H9 (cell line): ENCODE data around the gene FUS. TPM values are rescaled to one million over a fixed set of nuclear protein-coding genes. Genes with fewer than 3 reads are reported as not detected.

Experiments used
- DNase-seq: peaks from one replicate; pipeline ENCODE4 v3.0.0-alpha.2; 2017
- H2AFZ ChIP-seq: one replicate; pipeline ENCODE4 v1.6.1; 2013; ENCODE audit warnings: mild to moderate bottlenecking, low read length, control low read depth, moderate library complexity
- H2AK5ac ChIP-seq: 2 replicates; pipeline ENCODE4 v1.6.1; 2013; ENCODE audit warnings: low read length, control low read depth, mixed read lengths; ENCODE audit not compliant: insufficient read length
- H2BK120ac ChIP-seq: one replicate; pipeline ENCODE4 v1.6.1; 2013; ENCODE audit warnings: low read depth, mild to moderate bottlenecking, low read length, control low read depth, inconsistent platforms; ENCODE audit not compliant: poor library complexity, severe bottlenecking
- H2BK12ac ChIP-seq: 2 replicates; pipeline ENCODE4 v1.6.1; 2013; ENCODE audit warnings: low read length, control low read depth, mixed read lengths, low read depth; ENCODE audit not compliant: insufficient read length
- H2BK15ac ChIP-seq: 2 replicates; pipeline ENCODE4 v1.6.1; 2013; ENCODE audit warnings: low read depth, low read length, control low read depth
- H2BK20ac ChIP-seq: one replicate; pipeline ENCODE4 v1.6.1; 2013; ENCODE audit warnings: low read depth, mild to moderate bottlenecking, low read length, control low read depth, inconsistent platforms; ENCODE audit not compliant: poor library complexity, severe bottlenecking
- H2BK5ac ChIP-seq: 2 replicates; pipeline ENCODE4 v1.6.1; 2013; ENCODE audit warnings: low read length, control low read depth, mixed read lengths; ENCODE audit not compliant: insufficient read length
- H3K14ac ChIP-seq: 2 replicates; pipeline ENCODE4 v1.6.1; 2013; ENCODE audit warnings: low read length, control low read depth; ENCODE audit not compliant: insufficient read depth
- H3K18ac ChIP-seq: 2 replicates; pipeline ENCODE4 v1.6.1; 2013; ENCODE audit warnings: low read depth, mild to moderate bottlenecking, mixed read lengths, low read length, control low read depth; ENCODE audit not compliant: insufficient read length
- H3K23ac ChIP-seq: 2 replicates; pipeline ENCODE4 v1.6.1; 2013; ENCODE audit warnings: low read length, control low read depth, mixed read lengths, low read depth; ENCODE audit not compliant: insufficient read length
- H3K23me2 ChIP-seq: 2 replicates; pipeline ENCODE4 v1.6.1; 2013; ENCODE audit warnings: low read depth, mild to moderate bottlenecking, mixed read lengths, low read length, control low read depth; ENCODE audit not compliant: insufficient read length, poor library complexity, severe bottlenecking
- H3K27ac ChIP-seq: 2 replicates; pipeline ENCODE4 v1.5.1; 2013; ENCODE audit warnings: low read length, control low read depth, mixed read lengths, low read depth; ENCODE audit not compliant: insufficient read length
- H3K27me3 ChIP-seq: 2 replicates; pipeline ENCODE4 v1.6.1; 2013; ENCODE audit warnings: low read length, control low read depth, inconsistent platforms; ENCODE audit not compliant: insufficient read depth
- H3K4ac ChIP-seq: 2 replicates; pipeline ENCODE4 v1.6.1; 2013; ENCODE audit warnings: low read depth, mild to moderate bottlenecking, control low read depth, inconsistent platforms, low read length, moderate library complexity
- H3K4me1 ChIP-seq: 2 replicates; pipeline ENCODE4 v1.6.1; 2013; ENCODE audit warnings: low read length, control low read depth, inconsistent platforms; ENCODE audit not compliant: insufficient read depth
- H3K4me2 ChIP-seq: 2 replicates; pipeline ENCODE4 v1.6.1; 2013; ENCODE audit warnings: low read length, control low read depth, mixed read lengths; ENCODE audit not compliant: insufficient read length, insufficient read depth
- H3K56ac ChIP-seq: 2 replicates; pipeline ENCODE4 v1.6.1; 2013; ENCODE audit warnings: low read depth, mild to moderate bottlenecking, mixed read lengths, low read length, control low read depth; ENCODE audit not compliant: insufficient read length
- H3K79me1 ChIP-seq: 2 replicates; pipeline ENCODE4 v1.6.1; 2013; ENCODE audit warnings: low read depth, mild to moderate bottlenecking, moderate library complexity, low read length, control low read depth, inconsistent platforms; ENCODE audit not compliant: insufficient read depth, poor library complexity, severe bottlenecking
- H3K79me2 ChIP-seq: 2 replicates; pipeline ENCODE4 v1.6.1; 2013; ENCODE audit warnings: low read length, control low read depth, inconsistent platforms; ENCODE audit not compliant: insufficient read depth
- H3K9ac ChIP-seq: 2 replicates; pipeline ENCODE4 v1.6.1; 2013; ENCODE audit warnings: low read length, control low read depth, mixed read lengths; ENCODE audit not compliant: insufficient read length; ENCODE audit errors: extremely low read depth
- H3K9me3 ChIP-seq: one replicate; pipeline ENCODE4 v1.6.1; 2013; ENCODE audit warnings: low read depth, low read length, inconsistent platforms; ENCODE audit not compliant: control insufficient read depth
- H3T11ph ChIP-seq: one replicate; pipeline ENCODE4 v1.6.1; 2013; ENCODE audit warnings: mild to moderate bottlenecking, low read length, control low read depth, inconsistent platforms
- H4K20me1 ChIP-seq: one replicate; pipeline ENCODE4 v1.6.1; 2013; ENCODE audit not compliant: control insufficient read depth, insufficient read length, insufficient read depth
- H4K5ac ChIP-seq: 2 replicates; pipeline ENCODE4 v1.6.1; 2013; ENCODE audit warnings: low read depth, mild to moderate bottlenecking, mixed read lengths, low read length, control low read depth; ENCODE audit not compliant: insufficient read length
- H4K8ac ChIP-seq: replicated peaks from 2 replicates; pipeline ENCODE4 v1.6.1; 2013; ENCODE audit warnings: low read length, control low read depth, mixed read lengths, low read depth; ENCODE audit not compliant: insufficient read length
- H4K91ac ChIP-seq: 2 replicates; pipeline ENCODE4 v1.6.1; 2013; ENCODE audit warnings: low read depth, mild to moderate bottlenecking, moderate library complexity, mixed read lengths, low read length, control low read depth; ENCODE audit not compliant: insufficient read length
- H3K27ac Mint-ChIP-seq, 3 experiments: 2 replicates in 2 of 3; 3 replicates in 1 of 3; pipeline ENCODE4 v1.8.0; 2020 to 2021; ENCODE audit warnings: mixed read lengths in 3 of 3, mild to moderate bottlenecking in 1 of 3, moderate library complexity in 1 of 3
- H3K27me3 Mint-ChIP-seq: 2 replicates; pipeline ENCODE4 v1.8.0; 2021; ENCODE audit warnings: low read depth, mild to moderate bottlenecking, moderate library complexity, mixed read lengths
- H3K36me3 Mint-ChIP-seq, 3 experiments: 2 replicates in 2 of 3; 3 replicates in 1 of 3; pipeline ENCODE4 v1.8.0; 2020 to 2021; ENCODE audit warnings: low read depth in 3 of 3, mixed read lengths in 3 of 3; ENCODE audit not compliant: insufficient read depth in 1 of 3
- H3K4me1 Mint-ChIP-seq, 2 experiments: 2 replicates each; pipeline ENCODE4 v1.8.0; 2020; ENCODE audit warnings: mixed read lengths in 2 of 2
- H3K4me3 Mint-ChIP-seq, 2 experiments: 2 replicates in 1 of 2; 3 replicates in 1 of 2; pipeline ENCODE4 v1.8.0; 2020 to 2021; ENCODE audit warnings: mild to moderate bottlenecking in 2 of 2, mixed read lengths in 2 of 2, moderate library complexity in 1 of 2
- H3K9me3 Mint-ChIP-seq, 2 experiments: 2 replicates in 1 of 2; 3 replicates in 1 of 2; pipeline ENCODE4 v1.8.0; 2020; ENCODE audit warnings: mild to moderate bottlenecking in 2 of 2, mixed read lengths in 2 of 2, moderate library complexity in 1 of 2
- CTCF ChIP-seq: fragments of 200-600 bp; sonication (generic); conservative IDR thresholded peaks from 3 replicates; pipeline ENCODE4 v1.8.0; 2021; ENCODE audit warnings: antibody characterized with exemption, mild to moderate bottlenecking
- WGBS: extraction: QIAGEN DNeasy Blood & Tissue Kit; methylation state at CpG from one replicate; pipeline ENCODE4 v1.1.7; 2013; ENCODE audit warnings: missing lambda C conversion rate, low lambda C conversion rate, mixed read lengths; ENCODE audit not compliant: insufficient read length; ENCODE audit errors: extremely low coverage; 5-methylcytosine and 5-hydroxymethylcytosine counted together
- long read RNA-seq: library from polyadenylated mRNA; unstranded; transcript quantifications from one replicate; pipeline ENCODE4 v2.0.0, GENCODE V29; 2020
- total RNA-seq: library from RNA; stranded (reverse); gene quantifications from 2 replicates; pipeline ENCODE4 v1.2.1, GENCODE V29; 2021

Gene FUS
- total RNA-seq: 953 and 1,034 TPM in 2 replicates
- long read RNA-seq, full-length matches to known transcripts: 2,185 of 2,500 reads
- long read RNA-seq, partial matches to known transcripts: 208 of 2,500 reads
- long read RNA-seq, other reads (novel, unspliced or antisense): 107 of 2,500 reads

- Histone ChIP-seq H2BK5ac (peak within 1 kb of the TSS; percentile 55), H3K23ac (no peak within 1 kb of the TSS), H4K91ac (peak within 1 kb of the TSS; percentile 51), H4K5ac (peak within 1 kb of the TSS; percentile 9), H3K4me2 (peak within 1 kb of the TSS; percentile 87), H4K8ac (no peak within 1 kb of the TSS), H2AK5ac (no peak within 1 kb of the TSS), H2BK15ac (no peak within 1 kb of the TSS), H3K9ac (peak within 1 kb of the TSS; percentile 97), H2BK120ac (peak within 1 kb of the TSS; percentile 84), H3T11ph (no peak within 1 kb of the TSS), H3K27me3 (no peaks in the 10 kb centered on the region), H3K23me2 (peaks cover 9% of the 10 kb centered on the region), H2AFZ (no peak within 1 kb of the TSS), H4K20me1 (no peaks in the 10 kb centered on the region), H3K27ac (peak within 1 kb of the TSS; percentile 36), H3K4ac (peak within 1 kb of the TSS; percentile 3; the same call in 1 of the 2 replicates), H3K14ac (peak within 1 kb of the TSS; percentile 96), H3K56ac (no peak within 1 kb of the TSS), H3K9me3 (no peaks in the 10 kb centered on the region), H2BK12ac (no peak within 1 kb of the TSS), H3K79me1 (peaks cover 9% of the 10 kb centered on the region), H3K4me1 (no peaks in the 10 kb centered on the region; the same call in 1 of the 2 replicates), H3K18ac (peak within 1 kb of the TSS; percentile 96), H3K79me2 (peaks cover 37% of the 10 kb centered on the region), H2BK20ac (no peak within 1 kb of the TSS)
- DNase-seq: peak; percentile 86
- WGBS: no CpG with 5 or more reads among the region's 69 CpGs
- Mint-ChIP-seq H3K36me3 (peaks cover 40 to 42% (median 40%) of the 10 kb centered on the region in 3 experiments), H3K4me1 (peaks cover 33 to 35% of the 10 kb centered on the region in 2 experiments), H3K9me3 (peaks cover 0 to 2% of the 10 kb centered on the region in 2 experiments; a peak in 2 of 5 replicates), H3K27me3 (peaks cover 2% of the 10 kb centered on the region), H3K4me3 (peak within 1 kb of the TSS; percentile 97 to 99), H3K27ac (peak within 1 kb of the TSS; percentile 100)
- no peak for TF ChIP-seq CTCF
Observed at GRCh38 chr16:31179747-31180459, at the start of gene FUS. Gene FUS, plus strand, starts transcription at chr16:31180139. Its CDS starts 76 bp downstream, at chr16:31180215.
